ENCODE measurements around the gene LYSMD2. TPM values are rescaled to one million over a fixed set of nuclear protein-coding genes. Genes with fewer than 3 reads are reported as not detected.

LYSMD2 gene
- polyA plus RNA-seq, 1 of the 3 experiments (the other 2 are of a cell fraction): 10.3 TPM

GRCh38 chr15:51697163-51697562 is 40.3 kb downstream of the LYSMD2 start:
- Histone ChIP-seq H4K20me1 (ENCODE audit: insufficient read depth) (no peaks in the 10 kb centered on the region), H3K27ac (ENCODE audit: low read depth in 2 of 2, low read length in 1 of 2) (no peak overlapping the region), H3K4me3 (ENCODE audit: low read depth in 2 of 2, low read length in 1 of 2) (no peak overlapping the region), H2AFZ (ENCODE audit: low read depth) (no peak overlapping the region), H3F3A (replicated peaks; ENCODE audit: insufficient read depth) (no peaks in the 10 kb centered on the region), H3K4me2 (no peak overlapping the region), H3K4me1 (ENCODE audit: control insufficient read depth in 1 of 2, insufficient read depth in 2 of 2, low read depth in 1 of 2, low read length in 1 of 2) (no peaks in the 10 kb centered on the region), H3K79me2 (ENCODE audit: insufficient read depth) (no peaks in the 10 kb centered on the region), H3K27me3 (ENCODE audit: insufficient read depth) (no peaks in the 10 kb centered on the region; the same call in 1 of the 2 replicates), H3K9me2 (no peaks in the 10 kb centered on the region), H3K36me3 (replicated peaks in 1 of 2; ENCODE audit: control insufficient read depth in 1 of 2, insufficient read depth in 2 of 2, low read length in 1 of 2) (peaks cover 0 to 8% of the 10 kb centered on the region in 2 experiments), H3K9ac (no peak overlapping the region), H3K9me3 (no peaks in the 10 kb centered on the region)
- ChIA-PET CTCF (no interaction called here), POLR2A (no interaction called here)
- 82% methylated on average over 2 of the region's 2 CpGs for WGBS (ENCODE audit: low lambda C conversion rate)
- TF ChIP-seq FOSL2 (IDR thresholded peaks at IDR 0.05; ENCODE audit: borderline replicate concordance, low read depth) (no peak), GATA2 (CRISPR knock-in tag; IDR thresholded peaks at IDR 0.05) (no peak), REST (IDR thresholded peaks at IDR 0.05; ENCODE audit: low read depth, low read length) (no peak), NFIC (IDR thresholded peaks at IDR 0.05; ENCODE audit: borderline replicate concordance) (no peak), POLR2AphosphoS5 (IDR thresholded peaks at IDR 0.05; ENCODE audit: low read depth, low read length) (no peak), USF1 (IDR thresholded peaks at IDR 0.05; ENCODE audit: borderline replicate concordance, low read depth) (no peak), USF2 (IDR thresholded peaks at IDR 0.05; ENCODE audit: borderline replicate concordance, low read depth, low read length) (no peak), RCOR1 (IDR thresholded peaks at IDR 0.05; ENCODE audit: low read length) (no peak), MXI1 (IDR thresholded peaks at IDR 0.05; ENCODE audit: low read depth, low read length) (no peak)
- no peak for DNase-seq

- no peaks in the 10 kb centered on the region for H3K79me2 ChIP-seq (ENCODE audit: insufficient read depth)
- no peaks in the 10 kb centered on the region for H4K20me1 ChIP-seq (ENCODE audit: insufficient read depth)
- peaks cover 0 to 8% of the 10 kb centered on the region in 2 experiments for H3K36me3 ChIP-seq (replicated peaks in 1 of 2; ENCODE audit: control insufficient read depth in 1 of 2, insufficient read depth in 2 of 2, low read length in 1 of 2)
- no peaks in the 10 kb centered on the region for H3K9me2 ChIP-seq
- no peaks in the 10 kb centered on the region for H3F3A ChIP-seq (replicated peaks; ENCODE audit: insufficient read depth)
- ChIA-PET CTCF (interaction anchor here (2.4 kb wide), 1 partner anchor 47 kb away, joined by 9 read pairs; no protein-coding TSS in a partner anchor), POLR2A (no interaction called here)
- H3K9me3 ChIP-seq: no peaks in the 10 kb centered on the region
- H3K4me1 ChIP-seq (ENCODE audit: control insufficient read depth in 1 of 2, insufficient read depth in 2 of 2, low read depth in 1 of 2, low read length in 1 of 2): no peaks in the 10 kb centered on the region
- DNase-seq: no peak
- peaks cover 4% of the 10 kb centered on the region; the same call in 1 of the 2 replicates for H3K27me3 ChIP-seq (ENCODE audit: insufficient read depth)
- no peak overlapping the region for H2AFZ ChIP-seq (ENCODE audit: low read depth)
- WGBS (ENCODE audit: low lambda C conversion rate): 45% methylated on average over 5 of the region's 5 CpGs
- H3K27ac ChIP-seq (ENCODE audit: low read depth in 2 of 2, low read length in 1 of 2): no peak overlapping the region
- no peak overlapping the region for H3K4me3 ChIP-seq (ENCODE audit: low read depth in 2 of 2, low read length in 1 of 2)
- no peak overlapping the region for H3K4me2 ChIP-seq
- H3K9ac ChIP-seq: no peak overlapping the region
- TF ChIP-seq GATA2 (CRISPR knock-in tag; IDR thresholded peaks at IDR 0.05): no peak
- TF ChIP-seq ELF1 (IDR thresholded peaks at IDR 0.05): no peak
- no peak for TF ChIP-seq RCOR1 (IDR thresholded peaks at IDR 0.05; ENCODE audit: low read length)
- no peak for TF ChIP-seq MXI1 (IDR thresholded peaks at IDR 0.05; ENCODE audit: low read depth, low read length)
- TF ChIP-seq USF1 (IDR thresholded peaks at IDR 0.05; ENCODE audit: borderline replicate concordance, low read depth): no peak
- TF ChIP-seq USF2 (IDR thresholded peaks at IDR 0.05; ENCODE audit: borderline replicate concordance, low read depth, low read length): no peak
- no peak for TF ChIP-seq EP300 (IDR thresholded peaks at IDR 0.05; ENCODE audit: borderline replicate concordance in 1 of 2, low read depth in 1 of 2, low read length in 1 of 2)
- no peak for TF ChIP-seq EZH2phosphoT487 (IDR thresholded peaks at IDR 0.05; ENCODE audit: borderline replicate concordance, low read depth)
- TF ChIP-seq MAX (IDR thresholded peaks at IDR 0.05; ENCODE audit: low read depth): no peak
- TF ChIP-seq PBX3 (IDR thresholded peaks at IDR 0.05): no peak
- TF ChIP-seq JUND (IDR thresholded peaks at IDR 0.05): no peak
- no peak for TF ChIP-seq FOXJ3 (CRISPR knock-in tag; IDR thresholded peaks at IDR 0.05)
- TF ChIP-seq IRF3 (IDR thresholded peaks at IDR 0.05; ENCODE audit: low read depth, low read length): no peak
These were observed 40.9 kb downstream of the LYSMD2 start for GRCh38 chr15:51696566-51696965.
